GM10266 (cell line): Measurements from ENCODE around the gene FAM90A26.
"Not testable (repeated sequence)": the region's sequence is repeated elsewhere in the genome, so short reads cannot be mapped to it uniquely, and the experiment has no call there.

ENCODE experiments used
- DNase-seq: peaks from one replicate; pipeline ENCODE4 v3.0.0; 2012; ENCODE audit errors: extremely low spot score
- CTCF ChIP-seq: IDR thresholded peaks from 2 replicates; pipeline ENCODE4 v1.5.1; 2012; ENCODE audit warnings: mild to moderate bottlenecking, low read depth; ENCODE audit not compliant: control insufficient read depth, insufficient read depth; ENCODE audit errors: missing control alignments

FAM90A26 gene

DNA sequence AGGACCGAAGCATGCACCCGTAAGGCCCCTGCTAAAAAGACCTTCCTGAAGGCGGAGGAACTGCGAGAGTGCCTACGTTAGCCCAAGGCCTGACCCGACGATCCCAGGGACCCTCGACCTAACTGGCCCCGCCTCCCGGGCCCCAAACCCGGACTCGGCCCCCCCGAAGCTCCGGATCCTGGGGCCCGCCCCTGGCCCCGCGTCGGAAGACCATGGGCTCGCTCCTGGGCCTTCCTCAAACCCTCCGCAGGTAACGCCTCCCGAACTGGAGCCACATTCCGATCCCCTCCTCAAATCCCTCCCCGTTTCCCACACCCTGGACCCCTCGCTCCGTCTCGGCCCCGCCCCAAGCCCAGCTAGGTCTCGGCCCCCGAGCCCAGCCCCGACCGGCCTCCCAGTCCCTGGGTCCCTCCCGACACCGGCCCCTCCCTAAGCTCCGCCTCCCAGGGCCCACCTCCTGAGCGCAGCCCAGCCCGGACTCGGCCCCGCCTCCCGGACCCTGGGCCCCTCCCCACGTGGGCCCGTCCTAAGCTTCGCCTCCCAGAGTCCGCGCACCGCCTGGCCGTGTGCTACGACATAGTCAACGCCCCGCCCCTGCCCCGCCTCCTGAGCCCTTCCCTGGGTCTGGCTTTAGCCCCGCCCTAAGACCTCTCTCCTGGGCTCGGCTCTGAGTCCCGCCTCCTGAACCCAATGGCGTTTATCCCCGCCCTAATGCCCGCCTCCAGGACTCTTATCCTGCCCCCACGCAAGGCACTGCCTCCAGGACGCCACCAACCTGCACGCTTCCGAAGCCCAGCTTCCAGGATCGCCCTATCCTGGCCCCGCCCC, 17.8 kb upstream of the FAM90A26 start:
- peak; percentile 32 for DNase-seq

DNA sequence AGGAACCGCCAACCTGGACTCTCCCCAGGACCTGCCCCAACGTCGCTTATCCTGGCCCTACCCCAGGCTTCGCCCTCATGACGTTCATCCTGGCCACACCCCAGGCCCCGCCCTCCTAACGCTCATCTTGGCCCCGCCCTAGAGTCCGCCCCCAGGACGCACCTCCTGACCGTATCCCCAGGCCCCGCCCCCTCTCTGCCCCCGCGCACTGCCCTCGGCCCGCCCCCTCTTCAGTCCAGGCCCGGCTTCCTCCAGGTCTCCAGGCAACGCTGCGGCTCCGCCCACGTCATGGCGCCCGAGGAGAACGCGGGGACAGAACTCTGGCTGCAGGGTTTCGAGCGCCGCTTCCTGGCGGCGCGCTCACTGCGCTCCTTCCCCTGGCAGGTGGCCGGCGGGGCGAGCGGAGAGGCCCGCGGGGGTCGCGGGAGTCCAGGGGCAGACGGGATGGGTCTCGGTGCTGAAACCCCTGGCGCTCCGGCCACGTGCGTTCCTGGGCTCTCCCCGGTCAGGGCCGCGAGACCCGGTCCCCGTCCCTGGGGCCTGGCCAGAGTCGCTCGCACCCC, 17.1 kb upstream of the FAM90A26 start:
- peak; percentile 62 for DNase-seq

DNA sequence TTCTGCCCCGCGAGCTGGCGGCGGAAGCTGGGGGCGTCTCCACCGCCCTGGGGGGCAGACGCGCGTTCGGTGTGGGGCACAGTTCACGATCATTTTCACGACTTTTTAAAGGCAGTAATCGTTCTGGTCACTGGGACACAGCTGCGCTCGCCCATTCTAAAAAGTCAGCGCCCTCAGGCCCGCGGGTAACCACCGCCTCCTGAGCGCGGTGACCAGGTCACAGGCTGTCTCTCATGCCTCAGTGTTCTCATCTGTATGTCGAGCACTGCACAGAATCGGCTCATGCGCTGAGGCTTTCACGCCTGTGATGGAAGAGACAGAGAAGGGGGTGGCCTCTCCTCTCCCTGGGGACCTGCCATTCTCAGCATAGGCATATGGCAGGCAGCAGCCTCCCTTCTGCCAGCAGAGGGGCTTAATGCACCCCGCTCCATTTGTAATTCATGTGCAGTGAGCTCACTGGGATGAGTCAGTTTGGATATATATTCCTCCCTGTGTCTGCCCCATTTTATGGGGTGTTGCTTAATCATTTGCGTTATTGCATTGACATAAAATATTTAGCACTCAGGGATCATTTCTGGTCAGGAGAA, 16.5 kb upstream of the FAM90A26 start:
- not testable (repeated sequence) for DNase-seq

- DNase-seq = not testable (repeated sequence)
These were observed 14.9 kb upstream of the FAM90A26 start for GRCh38 chr4:9155101-9155886.

DNA sequence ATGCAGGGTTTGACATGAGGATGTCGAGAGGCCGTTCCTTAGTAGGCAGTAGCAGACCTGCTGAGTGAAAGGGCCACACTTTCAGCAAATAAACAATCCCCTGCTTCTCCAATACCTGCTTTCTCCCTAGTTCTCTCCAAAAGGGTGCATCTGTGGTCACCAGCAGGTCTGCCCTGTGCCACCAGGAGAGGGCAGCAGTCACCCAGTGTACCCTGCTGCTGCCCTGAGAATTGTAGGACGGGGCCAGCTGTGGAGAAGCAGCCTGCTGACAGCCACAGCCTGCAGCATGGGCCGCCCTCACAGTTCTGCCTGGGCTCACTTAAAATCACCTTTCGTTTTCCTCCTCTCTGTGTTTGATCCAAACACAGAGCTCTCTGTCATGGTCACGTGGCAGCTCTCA, 11.8 kb upstream of the FAM90A26 start:
- peak; percentile 7 for TF ChIP-seq CTCF

GRCh38 chr4:9160046-9160445, 10.2 kb upstream of the FAM90A26 start:
- DNase-seq = not testable (repeated sequence)

More for the DNA sequence above, 11.8 kb upstream of the FAM90A26 start:
- DNase-seq = not testable (repeated sequence)

- peak; percentile 50 for TF ChIP-seq CTCF
- not testable (repeated sequence) for DNase-seq
These were observed 4.2 kb upstream of the FAM90A26 start for GRCh38 chr4:9165990-9166389.

DNA sequence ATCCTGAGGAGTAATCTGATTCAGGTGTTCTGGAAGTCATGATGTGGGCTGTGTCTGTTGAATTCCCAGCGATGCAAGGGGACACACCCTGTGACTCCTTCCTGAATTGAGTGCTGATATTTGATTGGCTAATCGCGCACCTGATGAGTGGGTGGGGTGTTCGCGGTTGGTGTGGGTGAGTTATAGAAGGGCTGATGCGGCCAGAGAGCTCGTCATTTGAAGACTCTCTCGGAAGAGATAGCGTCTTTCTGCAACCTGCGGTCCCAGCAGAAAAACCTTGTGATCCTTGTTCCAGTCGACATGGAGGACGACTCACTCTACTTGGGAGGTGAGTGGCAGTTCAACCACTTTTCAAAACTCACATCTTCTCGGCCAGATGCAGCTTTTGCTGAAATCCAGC, 40.1 kb downstream of the FAM90A26 start, which contains the start of gene USP17L10:
USP17L10 (plus strand) TSS at position 301 of the 400 bp plus-strand sequence; CDS start at position 301, 0 bp downstream.
- not testable (repeated sequence) for DNase-seq

- DNase-seq = not testable (repeated sequence)
These were observed 44.5 kb downstream of the FAM90A26 start for GRCh38 chr4:9214701-9215100.

GRCh38 chr4:9215105-9215504, 44.9 kb downstream of the FAM90A26 start, which contains the start of gene USP17L11:
TSS of gene USP17L11 (plus strand) at chr4:9215405. CDS start at chr4:9215405, 0 bp downstream.
- DNase-seq = not testable (repeated sequence)

GRCh38 chr4:9219852-9220251, 49.6 kb downstream of the FAM90A26 start, which contains the start of gene USP17L12:
TSS of gene USP17L12 (plus strand) at chr4:9220152. CDS start at chr4:9220152, 0 bp downstream.
- DNase-seq = not testable (repeated sequence)

- DNase-seq = not testable (repeated sequence)
These were observed 54.4 kb downstream of the FAM90A26 start, which contains the start of gene USP17L13 for GRCh38 chr4:9224596-9224995. TSS of gene USP17L13 (plus strand) at chr4:9224896. CDS start at chr4:9224896, 0 bp downstream.
